Sigmoid colon (tissue), 7 donors: ENCODE results near the gene PHAX. TPM values are rescaled to one million over a fixed set of nuclear protein-coding genes. Genes with fewer than 3 reads are reported as not detected.

ENCODE experiments used
- DNase-seq: peaks from one replicate; pipeline ENCODE4 v3.0.0-alpha.2; 2019
- H3K27ac ChIP-seq, 4 donors: fragments of 200-600 bp; sonication (generic); one replicate each; pipeline ENCODE4 v1.5.1; 2016 to 2019; ENCODE audit warnings: mild to moderate bottlenecking in 1 of 4
- H3K27me3 ChIP-seq, 3 donors: fragments of 200-600 bp; sonication (generic); one replicate each; pipeline ENCODE4 v1.5.1; 2019; ENCODE audit warnings: mild to moderate bottlenecking in 1 of 3
- H3K36me3 ChIP-seq, 4 donors: fragments of 200-600 bp; sonication (generic); one replicate each; pipeline ENCODE4 v1.5.1; 2016 to 2019
- H3K4me1 ChIP-seq, 4 donors: fragments of 200-600 bp; sonication (generic); one replicate each; pipeline ENCODE4 v1.5.1; 2017 to 2019
- H3K4me3 ChIP-seq, 4 donors: fragments of 200-600 bp; sonication (generic); one replicate each; pipeline ENCODE4 v1.5.1; 2017 to 2019; ENCODE audit warnings: mild to moderate bottlenecking in 2 of 4, moderate library complexity in 1 of 4
- H3K9me3 ChIP-seq, 4 donors: fragments of 200-600 bp in 3 of 4; sonication (generic) in 3 of 4; one replicate each; pipeline versions ENCODE4 v1.5.1 to v1.6.1; 2013 to 2019
- EP300 ChIP-seq, 4 donors: sonication (generic); formaldehyde crosslinking; IDR thresholded peaks; one replicate each; pipeline ENCODE4 v1.6.1; 2017; ENCODE audit warnings: antibody characterized with exemption in 4 of 4
- POLR2A ChIP-seq, 2 donors: fragments of 450-650 bp; IDR thresholded peaks; one replicate each; pipeline ENCODE4 v1.6.1; 2016; ENCODE audit warnings: antibody characterized with exemption in 2 of 2, mild to moderate bottlenecking in 2 of 2, moderate library complexity in 2 of 2
- POLR2AphosphoS5 ChIP-seq, 4 donors: sonication (generic); formaldehyde crosslinking; IDR thresholded peaks; one replicate each; pipeline ENCODE4 v1.6.1; 2017; ENCODE audit warnings: antibody characterized with exemption in 4 of 4
- WGBS, 2 donors: extraction: QIAGEN DNeasy Blood & Tissue Kit; methylation state at CpG; one replicate each; pipeline ENCODE4 v1.1.7; 2013; 5-methylcytosine and 5-hydroxymethylcytosine counted together
- intact Hi-C: fragments of 100-400 bp; cut with DNase I; formaldehyde crosslinking; loops from one replicate; pipeline ENCODE4 v1.15.1; 2023
- polyA plus RNA-seq, 3 donors: library from polyadenylated mRNA; stranded (reverse); fragments of 200-250 nt; gene quantifications; one replicate each; pipeline ENCODE4 v1.2.3, GENCODE V29; 2013
- total RNA-seq, 4 donors: library from RNA; depleted of rRNA; stranded (reverse); fragments of >200 nt; gene quantifications; one replicate each; pipeline ENCODE4 v1.1.0, GENCODE V29; 2016
- TF ChIP-seq, protein P1 (sequence below), 4 experiments: fragments of 450-650 bp in 3 of 4; fragments of 200-600 bp in 1 of 4; IDR thresholded peaks; one replicate each; pipeline ENCODE4 v1.5.1; 2016 to 2019; ENCODE audit warnings: antibody characterized with exemption in 4 of 4, mild to moderate bottlenecking in 3 of 4, moderate library complexity in 2 of 4
- donor health status: healthy with polysubstance abuse.
- donor health status: Bipolar disorder and iron deficiency.
- donor health status: healthy.

PHAX gene
- total and polyA plus RNA-seq, 7 donors = 18.9 to 58.5 (median 38.8) TPM

DNA sequence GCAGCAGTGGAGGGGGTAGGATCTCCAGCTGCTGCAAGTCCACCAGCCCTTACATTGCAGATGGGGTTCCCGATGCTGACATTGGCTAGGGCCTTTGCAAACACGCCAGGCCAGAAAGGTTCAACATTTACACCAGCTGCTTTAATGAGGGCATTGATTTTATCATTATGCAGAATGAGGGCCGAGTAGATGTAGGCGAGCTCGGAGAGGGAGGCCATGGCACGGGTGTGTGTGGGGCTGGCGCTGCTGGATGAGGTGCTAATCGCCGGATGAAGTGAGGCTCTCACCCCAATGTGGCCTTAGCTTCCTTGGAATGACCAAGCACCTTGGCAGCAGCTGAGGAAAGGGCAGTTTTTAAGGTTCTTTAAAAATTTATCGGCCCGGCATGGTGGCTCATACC lies 27.4 kb downstream of the PHAX start:
- TF ChIP-seq POLR2A (IDR thresholded peaks at IDR 0.05) = no peak
- TF ChIP-seq EP300 (IDR thresholded peaks at IDR 0.05) = no peak
- TF ChIP-seq POLR2AphosphoS5 (IDR thresholded peaks at IDR 0.05) = no peak
- TF ChIP-seq, protein P1, sequence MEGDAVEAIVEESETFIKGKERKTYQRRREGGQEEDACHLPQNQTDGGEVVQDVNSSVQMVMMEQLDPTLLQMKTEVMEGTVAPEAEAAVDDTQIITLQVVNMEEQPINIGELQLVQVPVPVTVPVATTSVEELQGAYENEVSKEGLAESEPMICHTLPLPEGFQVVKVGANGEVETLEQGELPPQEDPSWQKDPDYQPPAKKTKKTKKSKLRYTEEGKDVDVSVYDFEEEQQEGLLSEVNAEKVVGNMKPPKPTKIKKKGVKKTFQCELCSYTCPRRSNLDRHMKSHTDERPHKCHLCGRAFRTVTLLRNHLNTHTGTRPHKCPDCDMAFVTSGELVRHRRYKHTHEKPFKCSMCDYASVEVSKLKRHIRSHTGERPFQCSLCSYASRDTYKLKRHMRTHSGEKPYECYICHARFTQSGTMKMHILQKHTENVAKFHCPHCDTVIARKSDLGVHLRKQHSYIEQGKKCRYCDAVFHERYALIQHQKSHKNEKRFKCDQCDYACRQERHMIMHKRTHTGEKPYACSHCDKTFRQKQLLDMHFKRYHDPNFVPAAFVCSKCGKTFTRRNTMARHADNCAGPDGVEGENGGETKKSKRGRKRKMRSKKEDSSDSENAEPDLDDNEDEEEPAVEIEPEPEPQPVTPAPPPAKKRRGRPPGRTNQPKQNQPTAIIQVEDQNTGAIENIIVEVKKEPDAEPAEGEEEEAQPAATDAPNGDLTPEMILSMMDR (IDR thresholded peaks at IDR 0.05) = no peak
- DNase-seq = no peak
- intact Hi-C loops = no loop called here
- WGBS, 2 donors = 96 to 97% methylated on average over 11 of the region's 11 CpGs
- Histone ChIP-seq H3K27ac (no peak overlapping the region), H3K27me3 (no peaks in the 10 kb centered on the region), H3K4me1 (peaks cover 0 to 12% (median 3%) of the 10 kb centered on the region in 4 donors), H3K9me3 (no peaks in the 10 kb centered on the region), H3K4me3 (no peak overlapping the region), H3K36me3 (peaks cover 0 to 26% (median 15%) of the 10 kb centered on the region in 4 donors)

DNA sequence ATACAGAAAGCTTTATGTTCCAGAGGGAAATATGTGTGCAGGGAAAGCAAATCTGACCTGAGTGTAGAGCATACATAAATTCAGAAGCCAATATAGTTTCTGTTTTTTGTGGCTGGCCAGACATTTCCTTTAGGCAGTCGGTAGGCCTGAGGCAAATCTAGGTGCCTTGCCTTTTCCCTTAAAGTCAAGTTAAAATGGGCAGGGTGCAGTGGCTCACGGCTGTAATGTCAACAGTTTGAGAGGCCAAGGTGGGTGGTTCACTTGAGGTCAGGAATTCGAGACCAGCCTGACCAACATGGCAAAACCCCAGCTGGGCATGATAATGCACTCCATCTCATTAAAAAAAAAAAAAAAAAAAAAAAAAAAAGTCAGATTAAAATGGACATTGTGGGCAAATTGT lies 31.2 kb downstream of the PHAX start:
- intact Hi-C loops = no loop called here
- no peak overlapping the region for H3K27ac ChIP-seq
- H3K4me1 ChIP-seq = no peaks in the 10 kb centered on the region
- H3K4me3 ChIP-seq = no peak overlapping the region
- H3K27me3 ChIP-seq = no peaks in the 10 kb centered on the region
- no peaks in the 10 kb centered on the region for H3K36me3 ChIP-seq
- TF ChIP-seq EP300 (IDR thresholded peaks at IDR 0.05) = no peak
- no peak for TF ChIP-seq POLR2A (IDR thresholded peaks at IDR 0.05)
- 74 to 76% methylated on average over 3 of the region's 3 CpGs for WGBS, 2 donors
- DNase-seq = no peak
- H3K9me3 ChIP-seq = no peaks in the 10 kb centered on the region

DNA sequence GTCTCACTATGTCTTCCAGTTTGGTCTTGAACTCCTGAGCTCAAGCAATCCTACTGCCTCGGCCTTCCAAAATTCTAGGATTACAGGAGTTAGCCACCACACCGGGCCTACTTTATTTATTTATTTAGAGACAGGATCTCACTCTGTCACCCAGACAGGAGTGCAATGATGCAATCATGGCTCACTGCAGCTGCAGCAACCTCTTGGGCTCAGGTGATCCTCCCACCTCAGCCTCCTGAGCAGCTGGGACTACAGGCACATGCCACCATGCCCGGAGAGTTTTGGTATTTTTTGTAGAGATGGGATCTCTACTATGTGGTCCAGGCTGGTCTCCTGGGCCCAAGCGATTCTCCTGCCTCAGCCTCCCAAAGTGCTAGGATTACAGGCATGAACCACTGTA lies 32.8 kb downstream of the PHAX start:
- Histone ChIP-seq H3K9me3 (no peaks in the 10 kb centered on the region), H3K4me3 (no peak overlapping the region), H3K27ac (no peak overlapping the region), H3K4me1 (no peaks in the 10 kb centered on the region), H3K36me3 (no peaks in the 10 kb centered on the region), H3K27me3 (no peaks in the 10 kb centered on the region)
- no peak for DNase-seq
- intact Hi-C loops = no loop called here
- 90 to 96% methylated on average over 4 of the region's 4 CpGs for WGBS, 2 donors
- TF ChIP-seq EP300 (IDR thresholded peaks at IDR 0.05) = no peak
- TF ChIP-seq, protein P1 (IDR thresholded peaks at IDR 0.05) = no peak
- TF ChIP-seq POLR2AphosphoS5 (IDR thresholded peaks at IDR 0.05) = no peak
- no peak for TF ChIP-seq POLR2A (IDR thresholded peaks at IDR 0.05)

DNA sequence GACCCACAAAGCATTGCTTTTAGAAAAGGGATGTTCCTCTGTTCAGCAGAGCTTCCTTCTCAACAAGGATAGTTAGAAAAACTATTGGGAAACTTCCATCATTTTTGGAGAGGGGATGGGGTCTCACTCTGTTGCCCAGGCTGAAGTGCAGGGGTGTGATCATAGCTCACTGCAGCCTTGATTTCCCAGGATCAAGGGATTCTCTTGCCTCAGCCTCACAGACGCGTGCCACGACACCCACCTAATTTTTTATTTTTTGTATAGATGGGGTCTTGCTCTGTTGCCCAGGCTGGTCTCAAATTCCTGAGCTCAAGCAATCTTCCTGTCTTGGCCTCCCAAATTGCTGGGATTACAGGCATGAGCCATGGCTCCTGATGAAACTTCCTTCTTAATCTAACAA lies 34.8 kb downstream of the PHAX start:
- Histone ChIP-seq H3K27ac (no peak overlapping the region), H3K9me3 (no peaks in the 10 kb centered on the region), H3K4me3 (no peak overlapping the region), H3K36me3 (no peaks in the 10 kb centered on the region), H3K27me3 (no peaks in the 10 kb centered on the region), H3K4me1 (no peaks in the 10 kb centered on the region)
- no peak for DNase-seq
- intact Hi-C loops = no loop called here
- TF ChIP-seq, protein P1 (IDR thresholded peaks at IDR 0.05) = no peak
- no peak for TF ChIP-seq POLR2A (IDR thresholded peaks at IDR 0.05)
- TF ChIP-seq POLR2AphosphoS5 (IDR thresholded peaks at IDR 0.05) = no peak
- TF ChIP-seq EP300 (IDR thresholded peaks at IDR 0.05) = no peak
- WGBS, 2 donors = 93 to 95% methylated on average over 3 of the region's 3 CpGs

DNA sequence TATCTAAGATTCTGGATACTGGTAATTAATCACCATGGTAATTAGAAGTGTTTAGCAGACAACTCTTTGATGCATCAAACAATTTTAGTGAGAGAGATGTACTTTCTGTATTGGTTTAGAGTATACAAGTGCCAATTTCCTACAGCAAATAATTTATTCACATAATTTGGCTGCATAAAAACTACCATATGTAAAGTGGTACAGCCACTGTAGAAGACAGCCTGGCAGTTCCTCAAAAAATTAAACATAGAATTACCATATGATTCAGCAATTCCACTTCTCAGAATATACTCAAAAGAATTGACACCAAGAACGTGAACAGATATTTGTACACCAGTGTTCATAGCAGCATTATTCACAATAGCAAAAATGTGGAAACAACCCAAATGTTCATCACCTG lies 36.2 kb downstream of the PHAX start:
- TF ChIP-seq, protein P1 (IDR thresholded peaks at IDR 0.05) = no peak
- TF ChIP-seq POLR2A (IDR thresholded peaks at IDR 0.05) (no peak), EP300 (IDR thresholded peaks at IDR 0.05) (no peak), POLR2AphosphoS5 (IDR thresholded peaks at IDR 0.05) (no peak)
- Histone ChIP-seq H3K4me3 (no peak overlapping the region), H3K27ac (no peak overlapping the region), H3K4me1 (no peaks in the 10 kb centered on the region), H3K27me3 (no peaks in the 10 kb centered on the region), H3K36me3 (no peaks in the 10 kb centered on the region), H3K9me3 (no peaks in the 10 kb centered on the region)
- intact Hi-C loops = no loop called here
- DNase-seq = no peak
- 78 to 88% methylated on average over 1 of the region's 1 CpG for WGBS, 2 donors
